GM18505 (cell line): ENCODE data around the gene OR2V2.
"Not testable (repeated sequence)": the region's sequence is repeated elsewhere in the genome, so short reads cannot be mapped to it uniquely, and the experiment has no call there.

Experiments
- ATAC-seq: cut with Tn5 transposase; IDR thresholded peaks from one replicate; pipeline ENCODE4 v1.9.1; 2021; ENCODE audit not compliant: unreplicated experiment
- POLR2A ChIP-seq: IDR thresholded peaks from 4 replicates; pipeline ENCODE4 v1.6.1; 2011; ENCODE audit warnings: borderline replicate concordance; ENCODE audit not compliant: insufficient read depth, insufficient read length; ENCODE audit errors: extremely low read depth

Gene OR2V2

GRCh38 chr5:181126841-181127240, 20.5 kb upstream of the OR2V2 start:
- TF ChIP-seq POLR2A = no peak
- ATAC-seq = no peak

GRCh38 chr5:181127456-181127855, 19.9 kb upstream of the OR2V2 start:
- ATAC-seq = no peak
- TF ChIP-seq POLR2A = no peak

GRCh38 chr5:181127907-181128626, 19.3 kb upstream of the OR2V2 start:
- no peak for ATAC-seq

GRCh38 chr5:181129601-181130000, 17.8 kb upstream of the OR2V2 start:
- TF ChIP-seq POLR2A = no peak
- no peak for ATAC-seq

More at GRCh38 chr5:181127907-181128626, 19.3 kb upstream of the OR2V2 start:
- no peak for TF ChIP-seq POLR2A

GRCh38 chr5:181130081-181130480, 17.3 kb upstream of the OR2V2 start:
- ATAC-seq = not testable (repeated sequence)

GRCh38 chr5:181130832-181131496, 16.4 kb upstream of the OR2V2 start, which contains the start of gene OR2V1:
OR2V1 (minus strand) TSS chr5:181131169; CDS start chr5:181125304, 5,865 bp downstream.
- TF ChIP-seq POLR2A = no peak
- ATAC-seq = no peak

GRCh38 chr5:181131514-181131913, 15.9 kb upstream of the OR2V2 start:
- no peak for ATAC-seq
- TF ChIP-seq POLR2A = no peak

- no peak for TF ChIP-seq POLR2A
- ATAC-seq = no peak
These were observed 14.3 kb upstream of the OR2V2 start for GRCh38 chr5:181133083-181133482.

- no peak for ATAC-seq
- no peak for TF ChIP-seq POLR2A
These were observed 13.7 kb upstream of the OR2V2 start for GRCh38 chr5:181133610-181134231.

- ATAC-seq = no peak
- TF ChIP-seq POLR2A = no peak
These were observed 13.1 kb upstream of the OR2V2 start for GRCh38 chr5:181134259-181134658.

- no peak for TF ChIP-seq POLR2A
- ATAC-seq = no peak
These were observed 10.9 kb upstream of the OR2V2 start for GRCh38 chr5:181136361-181136955.

GRCh38 chr5:181138258-181138657, 9.1 kb upstream of the OR2V2 start:
- ATAC-seq = no peak
- no peak for TF ChIP-seq POLR2A

- ATAC-seq = no peak
- TF ChIP-seq POLR2A = no peak
These were observed 6.6 kb upstream of the OR2V2 start for GRCh38 chr5:181140766-181141165.
